NCI-H510A (cell line): ENCODE data around the gene TTLL5.
"Not testable (repeated sequence)": the region's sequence is repeated elsewhere in the genome, so short reads cannot be mapped to it uniquely, and the experiment has no call there.

ENCODE experiments used
- DNase-seq: peaks from one replicate; lab custom pipeline; 2025; lab: John Stamatoyannopoulos, UW

TTLL5 gene

DNA sequence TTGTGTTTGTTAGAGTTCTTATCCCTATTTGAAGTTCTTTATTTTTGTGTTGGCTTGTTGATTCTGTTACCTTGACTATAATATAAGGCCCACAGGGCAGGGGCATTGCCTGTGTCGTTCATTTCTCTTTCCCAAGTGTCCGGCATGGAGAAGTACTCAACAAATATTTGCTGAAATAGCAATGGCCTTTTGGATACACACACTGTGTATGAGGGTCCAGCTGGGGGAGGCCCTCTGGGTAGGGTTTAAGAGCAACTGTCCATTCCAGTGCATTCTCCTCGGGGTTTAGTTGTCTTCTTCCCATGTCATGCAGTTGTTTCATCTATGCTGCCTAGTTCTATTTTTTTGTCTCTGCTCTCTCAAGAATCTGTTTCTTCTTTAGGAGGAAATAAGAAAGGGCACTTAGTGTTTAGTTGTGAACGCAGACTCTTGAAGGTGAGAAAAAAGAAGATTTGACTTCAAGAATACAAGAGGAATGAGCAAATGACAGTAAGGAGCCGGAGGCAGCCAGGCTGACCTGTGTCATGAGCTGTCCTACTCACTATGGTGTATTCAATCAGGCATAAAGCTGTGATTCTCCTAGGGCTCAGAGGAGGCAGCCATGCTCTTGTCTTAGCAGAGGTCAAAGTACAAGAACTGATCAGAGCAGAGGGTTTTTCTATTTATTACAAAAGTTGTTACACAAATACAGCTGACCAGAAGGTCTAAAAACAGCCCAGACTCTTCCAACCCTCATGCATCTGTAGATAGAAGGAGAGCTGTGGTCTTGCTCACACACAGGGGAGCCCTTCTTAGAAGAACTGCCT is 10.6 kb upstream of the TTLL5 start:
- no peak for DNase-seq

GRCh38 chr14:75653563-75653962 is 7.5 kb upstream of the TTLL5 start:
- DNase-seq: no peak

GRCh38 chr14:75654127-75654732 is 6.8 kb upstream of the TTLL5 start:
- no peak for DNase-seq

DNA sequence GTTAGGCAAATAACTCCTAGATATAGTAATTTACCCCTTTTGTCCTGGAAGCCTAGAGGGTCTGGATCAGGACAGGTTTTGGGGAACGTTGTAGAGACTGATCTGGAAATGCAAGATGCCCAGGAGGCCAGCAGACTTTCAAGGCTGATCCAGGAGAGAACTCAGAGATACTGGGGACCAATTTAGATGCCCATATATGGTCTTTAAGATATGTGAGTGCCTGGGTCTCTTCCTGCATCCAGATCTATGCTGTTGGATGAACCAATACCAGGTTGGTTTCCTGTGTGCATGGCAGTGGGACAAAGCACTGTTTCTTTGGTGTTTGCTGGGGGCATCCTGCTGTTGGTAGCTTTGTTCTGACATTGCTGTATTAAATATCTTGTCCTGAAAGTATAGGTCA is 5.8 kb upstream of the TTLL5 start:
- DNase-seq: no peak

DNA sequence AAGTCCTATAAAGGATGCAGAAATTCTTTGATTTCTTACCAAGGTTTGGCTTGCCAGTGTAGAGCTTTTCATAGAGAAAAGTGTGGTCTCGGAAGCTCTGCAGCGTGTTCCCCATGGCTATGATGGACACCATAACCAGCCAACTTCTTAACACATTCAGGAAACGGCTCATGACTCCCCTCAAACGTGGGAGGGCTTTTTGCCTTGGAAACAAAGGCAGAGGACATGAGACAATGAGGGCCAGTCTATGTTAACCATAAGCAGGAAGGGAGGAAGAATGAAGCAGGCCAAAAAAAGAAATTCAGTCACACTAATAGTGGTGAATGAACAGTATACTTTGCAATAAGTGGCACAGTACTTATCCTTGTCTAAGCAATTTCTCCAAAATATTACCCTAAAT is 3.7 kb upstream of the TTLL5 start:
- DNase-seq: no peak

- no peak for DNase-seq
These were observed 2.1 kb upstream of the TTLL5 start for GRCh38 chr14:75658957-75659356.

DNA sequence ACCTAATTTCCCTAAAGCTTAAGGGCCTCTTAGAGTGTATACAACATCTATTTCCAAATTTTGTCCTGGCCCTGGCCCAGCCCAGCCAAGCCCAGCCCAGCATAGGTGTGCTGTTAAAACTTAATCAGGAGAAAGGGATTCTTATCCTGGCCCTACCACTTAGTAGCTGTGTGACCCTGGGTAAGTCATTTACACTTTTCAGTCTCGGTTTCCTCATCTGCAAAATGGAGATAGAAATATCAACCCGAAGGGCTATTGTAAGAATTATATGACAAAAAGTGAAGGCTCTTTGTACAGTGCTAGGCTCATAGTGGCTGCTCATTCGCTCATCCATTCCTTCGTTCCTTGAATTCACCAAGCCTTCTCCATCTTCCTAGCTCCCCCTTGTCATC is 812 bp upstream of the TTLL5 start:
- DNase-seq: no peak

GRCh38 chr14:75661499-75661814 is 411 bp downstream of the TTLL5 start:
- DNase-seq: no peak

DNA sequence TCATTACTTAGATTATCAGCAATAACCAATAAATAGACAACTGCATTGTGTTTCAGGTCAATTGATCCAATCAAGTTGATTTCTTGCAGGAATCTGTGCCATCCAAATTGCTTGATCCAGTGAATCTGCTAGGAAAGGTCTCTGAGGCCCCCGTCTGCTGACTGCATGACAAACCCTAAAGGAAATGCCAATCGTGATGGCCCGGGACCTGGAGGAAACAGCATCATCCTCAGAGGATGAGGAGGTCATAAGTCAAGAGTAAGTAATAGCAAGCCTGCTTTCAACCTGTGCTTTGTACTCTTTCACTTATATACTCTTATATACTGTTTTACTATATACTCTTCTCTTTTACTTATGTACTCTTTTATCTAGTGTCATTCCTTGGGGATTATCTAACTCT is 1.9 kb downstream of the TTLL5 start:
- no peak for DNase-seq

DNA sequence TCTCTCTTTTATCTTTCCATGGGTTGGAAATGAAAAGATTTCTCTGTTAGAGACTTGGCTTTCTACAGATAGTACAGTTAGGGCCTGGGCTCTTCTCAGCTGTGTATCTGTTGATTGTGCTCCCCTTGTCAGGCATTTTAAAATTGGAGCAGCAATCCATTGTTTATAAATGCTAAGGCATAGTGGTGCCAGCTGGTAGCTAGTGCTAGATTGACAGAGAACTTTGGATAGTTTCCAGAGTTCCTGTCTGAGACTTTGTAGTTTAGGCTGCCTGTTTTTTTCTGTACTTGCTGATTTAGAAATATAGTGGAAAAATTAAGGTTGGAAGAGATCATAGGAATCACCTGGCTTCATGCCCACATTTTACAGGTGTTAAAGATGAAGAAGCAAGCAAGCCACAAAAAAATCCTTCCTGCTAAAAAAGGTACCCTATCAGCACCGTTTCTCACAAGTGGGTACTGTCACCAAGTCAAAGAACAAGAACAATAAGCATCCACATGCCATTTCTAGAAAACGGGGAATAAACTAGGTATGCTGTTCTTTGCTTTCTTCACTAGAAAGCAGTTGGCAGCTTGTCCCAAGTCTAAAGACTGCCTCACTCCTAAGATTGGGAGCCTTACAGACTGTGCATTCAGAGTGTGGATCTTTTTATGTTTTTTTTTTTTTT is 6.2 kb downstream of the TTLL5 start:
- DNase-seq: no peak

DNA sequence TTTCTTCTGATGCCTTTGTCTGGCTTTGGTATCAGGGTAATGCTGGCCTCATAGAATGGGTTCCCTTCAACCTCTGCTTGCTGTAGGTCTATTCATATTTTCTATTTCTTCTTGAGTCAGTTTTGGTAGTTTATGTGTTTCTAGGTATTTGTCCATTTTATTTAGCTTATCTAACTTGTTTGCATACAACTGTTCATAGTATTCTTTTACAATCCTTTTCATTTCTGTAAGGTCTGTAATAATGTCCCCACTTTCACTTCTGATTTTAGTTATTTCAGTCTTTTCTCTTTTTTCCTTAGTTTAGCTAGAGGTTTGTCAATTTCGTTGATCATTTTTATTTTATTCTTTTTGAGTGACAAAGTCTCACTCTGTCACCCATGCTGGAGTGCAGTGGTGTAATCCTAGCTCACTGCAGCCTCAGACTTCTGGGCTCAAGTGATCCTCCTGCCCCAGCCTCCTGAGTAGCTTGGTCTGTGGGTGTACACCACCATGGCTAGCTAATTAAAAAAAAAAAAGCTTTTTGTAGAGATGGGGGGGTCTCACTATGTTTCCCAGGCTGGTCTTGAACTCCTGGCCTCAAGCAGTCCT is 11.7 kb downstream of the TTLL5 start:
- DNase-seq: no peak

GRCh38 chr14:75673345-75674035 is 12.4 kb downstream of the TTLL5 start:
- DNase-seq: no peak

GRCh38 chr14:75675265-75675960 is 14.4 kb downstream of the TTLL5 start:
- no peak for DNase-seq

GRCh38 chr14:75685910-75686309 is 24.9 kb downstream of the TTLL5 start:
- no peak for DNase-seq

DNA sequence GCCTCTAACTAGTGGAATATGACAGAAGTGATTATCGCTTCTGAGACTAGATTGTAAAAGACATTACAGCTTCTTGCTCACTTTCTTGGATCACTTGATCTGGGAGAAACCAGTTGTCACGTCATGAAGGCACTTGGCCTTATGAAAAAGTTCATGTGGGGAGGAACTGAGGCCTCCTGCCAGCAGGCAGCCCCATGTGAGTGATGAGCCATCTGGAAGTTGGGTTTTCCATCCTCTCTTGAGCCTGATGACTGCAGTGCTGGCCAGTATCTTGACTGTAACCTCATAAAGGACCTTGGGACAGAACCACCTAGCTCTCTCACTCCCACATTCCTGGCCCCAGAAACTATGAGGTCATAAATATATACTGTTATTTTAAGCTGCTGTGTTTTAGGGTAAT is 28.0 kb downstream of the TTLL5 start:
- DNase-seq: no peak

DNA sequence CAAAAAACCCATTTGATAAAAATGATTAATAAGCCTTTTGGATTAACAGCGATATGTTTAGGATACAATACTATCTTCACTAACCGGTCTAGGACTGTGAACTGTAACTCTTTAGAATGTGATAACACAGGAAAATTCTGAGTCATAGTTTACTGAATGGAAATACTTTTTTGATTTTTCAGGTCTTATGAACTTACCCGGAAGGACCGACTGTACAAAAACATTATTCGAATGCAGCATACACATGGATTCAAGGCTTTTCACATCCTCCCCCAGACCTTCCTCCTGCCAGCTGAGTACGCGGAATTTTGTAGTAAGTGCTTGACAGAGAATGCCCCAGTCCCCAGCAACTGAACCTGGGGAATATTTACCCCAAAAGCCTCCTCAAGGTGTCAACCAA is 29.0 kb downstream of the TTLL5 start:
- no peak for DNase-seq

DNA sequence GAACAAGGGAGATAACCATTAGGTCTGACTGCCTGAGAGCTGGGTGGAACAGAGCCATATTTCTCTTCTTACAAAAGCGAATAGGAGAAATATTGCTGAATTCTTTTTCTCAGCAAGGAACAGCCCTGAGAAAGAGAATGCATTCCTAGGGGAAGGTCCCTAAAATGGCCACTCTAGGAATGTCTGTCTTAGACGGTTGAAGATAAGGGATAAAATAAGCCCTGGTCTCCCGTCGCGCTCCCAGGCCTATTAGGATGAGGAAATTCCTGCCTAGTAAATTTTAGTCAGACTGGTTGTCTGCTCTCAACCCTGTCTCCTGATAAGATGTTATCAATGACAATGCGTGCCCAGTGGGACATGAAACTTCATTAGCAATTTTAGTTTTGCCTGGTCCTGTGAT is 34.0 kb downstream of the TTLL5 start:
- DNase-seq: not testable (repeated sequence)

- no peak for DNase-seq
These were observed 36.3 kb downstream of the TTLL5 start for GRCh38 chr14:75697386-75697785.

DNA sequence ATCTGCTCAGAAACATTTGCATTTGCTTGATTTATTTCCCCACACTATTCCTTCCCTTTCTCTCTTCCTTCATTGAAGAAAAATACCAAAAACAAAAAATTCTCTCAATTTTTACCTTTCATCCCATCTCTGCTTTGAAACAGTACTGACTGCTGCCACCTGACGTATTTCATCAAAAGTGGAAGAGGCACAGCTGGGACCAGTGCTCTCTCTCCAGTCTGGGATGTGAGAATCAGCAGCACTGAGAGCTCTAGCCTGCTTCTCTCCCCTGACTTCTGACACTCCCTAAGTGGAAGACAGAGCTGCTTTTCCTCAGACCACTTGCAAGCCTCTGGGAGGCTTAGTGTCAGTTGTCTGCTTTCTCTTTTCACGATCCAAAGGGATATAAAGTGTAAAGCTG is 36.9 kb downstream of the TTLL5 start:
- no peak for DNase-seq

GRCh38 chr14:75699331-75699730 is 38.3 kb downstream of the TTLL5 start:
- DNase-seq: no peak

- DNase-seq: peak; percentile 5
These were observed 39.2 kb downstream of the TTLL5 start for GRCh38 chr14:75700295-75700694.

DNA sequence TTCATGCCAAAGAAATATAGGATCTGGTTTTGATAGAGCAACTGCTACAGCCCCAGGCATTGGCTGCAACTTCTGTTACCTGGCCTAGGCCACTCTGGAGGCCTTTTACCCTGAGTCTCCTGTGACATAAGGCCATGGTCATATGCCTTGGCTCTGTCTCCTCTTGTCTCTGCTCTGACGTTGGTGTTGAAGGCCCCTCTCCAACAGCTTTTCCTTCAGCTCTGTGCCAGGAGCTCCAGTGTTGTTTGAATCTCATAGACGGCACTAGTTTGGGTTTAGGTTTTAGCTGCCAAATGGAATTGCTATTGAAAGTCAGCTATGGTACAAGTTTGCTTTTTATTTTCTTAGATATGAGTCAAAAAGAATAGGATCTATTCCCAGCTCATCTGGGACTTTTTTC is 41.1 kb downstream of the TTLL5 start:
- DNase-seq: no peak
